Measurements from ENCODE around the gene APLP2. TPM values are rescaled to one million over a fixed set of nuclear protein-coding genes. Genes with fewer than 3 reads are reported as not detected.

APLP2 gene
- total and polyA plus RNA-seq, 9 of the 15 experiments (the other 6 are each of a cell fraction or from before 2014, with no cell fraction given), result 17.4 to 164 (median 118) TPM

- Histone ChIP-seq H3K9ac (ENCODE audit: insufficient read depth in 1 of 2, low read depth in 2 of 2, low read length in 2 of 2) (no peak overlapping the region), H4K20me1 (replicated peaks; ENCODE audit: control insufficient read depth, insufficient read depth, low read length) (no peaks in the 10 kb centered on the region), H2AFZ (ENCODE audit: low read depth, low read length) (no peak overlapping the region), H3K27ac (ENCODE audit: extremely low read depth, low read depth, low read length) (no peak overlapping the region), H3K4me3 (no peak overlapping the region), H3K4me2 (ENCODE audit: insufficient read depth, low read length) (no peak overlapping the region), H3K27me3 (ENCODE audit: control insufficient read depth in 2 of 2, insufficient read depth in 2 of 2, low read length in 2 of 2) (no peaks in the 10 kb centered on the region), H3K79me2 (ENCODE audit: control insufficient read depth, insufficient read depth, low read length) (peaks cover 68% of the 10 kb centered on the region), H3K36me3 (ENCODE audit: control insufficient read depth, insufficient read depth, low read length) (no peaks in the 10 kb centered on the region; the same call in 2 of the 3 replicates), H3K4me1 (replicated peaks in 1 of 2; ENCODE audit: control insufficient read depth in 2 of 2, insufficient read depth in 2 of 2, low read length in 2 of 2) (peaks cover 0 to 38% of the 10 kb centered on the region in 2 experiments; a peak in 3 of 5 replicates), H3K9me1 (ENCODE audit: control insufficient read depth, insufficient read depth, low read length) (peaks cover 4% of the 10 kb centered on the region), H3K9me3 (replicated peaks; ENCODE audit: control insufficient read depth, insufficient read depth, low read depth, low read length) (no peaks in the 10 kb centered on the region)
- ChIA-PET POLR2A (interaction anchor here (3.8 kb wide), 1 partner anchor 17 kb away, joined by 19 read pairs; the partner anchor contains the start of gene APLP2), CTCF (ENCODE audit: low intra/inter-chr PET ratio) (no interaction called here)
- TF ChIP-seq MEIS2 (IDR thresholded peaks at IDR 0.05; ENCODE audit: partially characterized antibody) (peak; percentile 83), U2AF2 (optimal IDR thresholded peaks at IDR 0.05; ENCODE audit: low read depth, low read length) (no peak), NELFE (IDR thresholded peaks at IDR 0.05; ENCODE audit: insufficient read depth, insufficient read length) (no peak), CHD2 (IDR thresholded peaks at IDR 0.05; ENCODE audit: low read depth, low read length) (no peak), ZNF696 (CRISPR knock-in tag; conservative IDR thresholded peaks at IDR 0.05) (no peak)
- TF ChIP-seq, protein P1, sequence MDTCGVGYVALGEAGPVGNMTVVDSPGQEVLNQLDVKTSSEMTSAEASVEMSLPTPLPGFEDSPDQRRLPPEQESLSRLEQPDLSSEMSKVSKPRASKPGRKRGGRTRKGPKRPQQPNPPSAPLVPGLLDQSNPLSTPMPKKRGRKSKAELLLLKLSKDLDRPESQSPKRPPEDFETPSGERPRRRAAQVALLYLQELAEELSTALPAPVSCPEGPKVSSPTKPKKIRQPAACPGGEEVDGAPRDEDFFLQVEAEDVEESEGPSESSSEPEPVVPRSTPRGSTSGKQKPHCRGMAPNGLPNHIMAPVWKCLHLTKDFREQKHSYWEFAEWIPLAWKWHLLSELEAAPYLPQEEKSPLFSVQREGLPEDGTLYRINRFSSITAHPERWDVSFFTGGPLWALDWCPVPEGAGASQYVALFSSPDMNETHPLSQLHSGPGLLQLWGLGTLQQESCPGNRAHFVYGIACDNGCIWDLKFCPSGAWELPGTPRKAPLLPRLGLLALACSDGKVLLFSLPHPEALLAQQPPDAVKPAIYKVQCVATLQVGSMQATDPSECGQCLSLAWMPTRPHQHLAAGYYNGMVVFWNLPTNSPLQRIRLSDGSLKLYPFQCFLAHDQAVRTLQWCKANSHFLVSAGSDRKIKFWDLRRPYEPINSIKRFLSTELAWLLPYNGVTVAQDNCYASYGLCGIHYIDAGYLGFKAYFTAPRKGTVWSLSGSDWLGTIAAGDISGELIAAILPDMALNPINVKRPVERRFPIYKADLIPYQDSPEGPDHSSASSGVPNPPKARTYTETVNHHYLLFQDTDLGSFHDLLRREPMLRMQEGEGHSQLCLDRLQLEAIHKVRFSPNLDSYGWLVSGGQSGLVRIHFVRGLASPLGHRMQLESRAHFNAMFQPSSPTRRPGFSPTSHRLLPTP (IDR thresholded peaks at IDR 0.05; ENCODE audit: borderline replicate concordance, extremely low read depth, insufficient read length), result no peak
- TF ChIP-seq, protein P2, sequence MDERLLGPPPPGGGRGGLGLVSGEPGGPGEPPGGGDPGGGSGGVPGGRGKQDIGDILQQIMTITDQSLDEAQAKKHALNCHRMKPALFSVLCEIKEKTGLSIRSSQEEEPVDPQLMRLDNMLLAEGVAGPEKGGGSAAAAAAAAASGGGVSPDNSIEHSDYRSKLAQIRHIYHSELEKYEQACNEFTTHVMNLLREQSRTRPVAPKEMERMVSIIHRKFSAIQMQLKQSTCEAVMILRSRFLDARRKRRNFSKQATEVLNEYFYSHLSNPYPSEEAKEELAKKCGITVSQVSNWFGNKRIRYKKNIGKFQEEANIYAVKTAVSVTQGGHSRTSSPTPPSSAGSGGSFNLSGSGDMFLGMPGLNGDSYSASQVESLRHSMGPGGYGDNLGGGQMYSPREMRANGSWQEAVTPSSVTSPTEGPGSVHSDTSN (CRISPR knock-in tag; IDR thresholded peaks at IDR 0.05; ENCODE audit: low read depth), result no peak
- TF ChIP-seq, protein P2 (tag; conservative IDR thresholded peaks at IDR 0.05; ENCODE audit: low read depth), result peak; percentile 41; the same call in 1 of the 2 replicates
- intact Hi-C loops (cut with micrococcal nuclease) (no loop called here), in situ Hi-C loops (cut with MboI) (no loop called here)
- FAIRE-seq (no peak), ATAC-seq (no peak), DNase-seq (ENCODE audit: extremely low read depth in 1 of 4, low spot score in 3 of 4) (no peak)
- no TSS peak for BruUV-seq (replicated peaks)
- 19% methylated on average over 2 of the region's 2 CpGs for WGBS (ENCODE audit: insufficient coverage, low coverage, missing lambda C conversion rate)
Measured at GRCh38 chr11:130088217-130088616, 18.5 kb downstream of the APLP2 start.
